Glomerular visceral epithelial cell (primary cell): Measurements from ENCODE around the gene KIF6.
"Not testable (repeated sequence)": the region's sequence is repeated elsewhere in the genome, so short reads cannot be mapped to it uniquely, and the experiment has no call there.

Experiments
- DNase-seq: peaks from one replicate; pipeline ENCODE4 v3.0.0-alpha.2; 2016; ENCODE audit errors: extremely low spot score

KIF6 gene

GRCh38 chr6:39294133-39294532, 431.1 kb downstream of the KIF6 start:
- no peak for DNase-seq

DNA sequence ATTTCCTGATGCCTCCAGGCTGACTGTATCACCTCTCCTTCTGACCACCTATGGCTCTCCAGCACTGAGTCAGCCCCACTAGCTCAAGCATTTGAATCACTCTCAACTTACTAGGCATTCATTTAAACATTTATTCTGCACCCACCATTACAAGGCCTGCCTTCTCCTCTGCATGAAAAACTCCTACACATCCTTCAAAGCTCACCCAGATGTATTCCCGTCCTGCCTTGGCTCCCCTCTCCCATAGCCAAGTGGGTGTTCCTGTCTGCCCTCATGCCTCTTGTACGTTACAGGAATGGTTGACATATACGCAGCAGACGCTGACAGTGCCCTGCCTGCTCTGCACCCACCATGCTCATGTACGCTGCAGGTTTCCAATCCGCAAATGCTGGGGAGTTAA, 432.6 kb downstream of the KIF6 start:
- no peak for DNase-seq

DNA sequence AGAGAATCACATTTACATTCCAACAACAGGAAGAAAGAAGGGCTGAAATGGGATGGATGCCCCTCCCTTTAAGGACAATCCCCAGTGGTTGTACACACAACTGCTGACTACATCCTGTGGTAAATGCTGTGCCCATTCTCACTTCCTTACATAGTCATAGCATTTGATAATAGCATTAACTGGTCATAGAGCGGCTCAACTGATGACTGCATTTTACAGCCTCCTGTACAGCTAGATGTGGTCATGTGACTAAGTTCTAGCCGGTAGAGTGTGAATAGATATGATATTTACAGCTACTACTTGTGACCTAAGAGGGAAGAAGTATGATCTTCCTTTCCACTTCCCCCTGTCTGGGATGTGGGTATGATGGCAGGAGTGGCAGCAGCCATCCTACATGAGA, 435.7 kb downstream of the KIF6 start:
- no peak for DNase-seq

GRCh38 chr6:39287601-39288000, 437.6 kb downstream of the KIF6 start:
- DNase-seq, result no peak

DNA sequence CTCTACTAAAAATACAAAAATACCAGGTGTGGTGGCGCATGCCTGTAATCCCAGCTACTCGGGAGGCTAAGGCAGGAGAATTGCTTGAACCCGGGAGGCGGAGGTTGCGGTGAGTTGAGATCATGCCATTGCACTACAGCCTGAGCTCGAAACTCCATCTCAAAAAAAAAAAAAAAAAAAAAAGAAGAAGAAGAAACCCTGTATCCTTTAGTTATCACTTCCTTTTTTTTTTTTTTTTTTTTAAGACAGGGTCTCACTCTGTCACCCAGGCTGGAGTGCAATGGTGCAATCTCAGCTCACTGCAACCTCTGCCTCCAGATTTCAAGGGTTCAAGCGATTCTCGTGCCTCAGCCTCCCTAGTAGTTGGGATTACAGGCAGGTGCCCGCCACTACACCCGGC, 438.6 kb downstream of the KIF6 start:
- DNase-seq, result not testable (repeated sequence)

DNA sequence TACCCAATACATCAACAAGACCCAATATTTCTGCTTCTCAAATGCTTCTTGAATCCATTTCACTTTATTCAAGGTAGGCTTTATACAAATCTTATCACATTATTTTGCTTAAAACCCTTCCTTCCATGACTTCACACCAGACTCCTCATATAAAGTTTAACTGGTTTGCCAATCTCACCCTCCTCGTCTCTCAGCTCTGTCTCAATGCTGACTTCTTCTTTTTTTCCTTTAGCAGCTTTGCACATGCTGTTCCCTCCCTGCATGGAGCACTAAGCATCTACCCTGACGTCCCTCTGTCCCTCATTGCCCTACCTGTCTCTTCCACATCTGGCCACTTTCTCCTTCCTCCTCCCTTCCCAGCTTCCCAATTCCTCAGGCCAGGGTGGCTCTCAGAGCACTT, 442.4 kb downstream of the KIF6 start:
- DNase-seq, result no peak

DNA sequence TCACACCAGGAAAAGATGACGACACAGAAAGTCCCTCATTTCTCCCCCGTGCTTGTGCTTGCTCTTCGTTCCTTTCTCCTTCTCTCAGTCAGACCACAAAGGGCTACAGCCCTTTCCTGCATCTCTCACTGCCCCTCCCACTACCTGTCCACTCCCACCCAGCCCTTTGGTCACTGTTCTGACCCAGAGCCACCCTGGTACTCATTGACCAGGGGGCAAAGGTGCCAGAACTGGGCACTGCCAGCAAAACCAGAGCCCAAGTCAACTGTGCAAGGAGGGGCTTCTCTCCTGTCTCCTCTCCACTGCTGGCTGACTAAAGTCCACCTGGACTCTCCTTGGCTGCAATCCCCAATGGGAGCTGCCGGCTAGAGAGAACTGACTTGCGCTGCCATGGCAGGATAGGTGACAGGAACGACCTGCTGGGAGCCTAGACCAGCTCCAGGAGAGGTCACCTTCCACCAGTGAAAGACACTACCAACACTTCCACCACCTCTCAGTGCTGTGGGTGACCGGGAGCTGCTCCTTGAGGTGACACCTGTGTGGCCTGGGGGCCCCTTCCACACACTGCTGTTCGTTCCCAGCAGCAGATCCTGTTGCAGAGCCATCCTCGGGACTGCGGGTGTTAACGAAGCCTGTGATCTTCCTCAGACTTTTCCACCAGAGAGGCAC, 443.8 kb downstream of the KIF6 start:
- no peak for DNase-seq

- peak; percentile 46 for DNase-seq
Observed at GRCh38 chr6:39280247-39280731, 444.9 kb downstream of the KIF6 start.
